ENCODE measurements around the gene RPA1. TPM values are rescaled to one million over a fixed set of nuclear protein-coding genes. Genes with fewer than 3 reads are reported as not detected.
"Not testable (repeated sequence)": the region's sequence is repeated elsewhere in the genome, so short reads cannot be mapped to it uniquely, and the experiment has no call there.

Gene RPA1
- total and polyA plus RNA-seq, 7 donors, result 22.1 to 82.1 (median 52.6) TPM

- WGBS, 3 donors, result 80 to 88% (median 87%) methylated on average over 7 of the region's 7 CpGs
- intact Hi-C loops (cut with DNase I), result no loop called here
- no peaks in the 10 kb centered on the region for H3K9me3 ChIP-seq
Measured at GRCh38 chr17:1894753-1895339, 65.0 kb downstream of the RPA1 start.

GRCh38 chr17:1895479-1895878 is 65.7 kb downstream of the RPA1 start:
- 92 to 94% (median 93%) methylated on average over 11 of the region's 11 CpGs for WGBS, 3 donors
- H3K4me1 ChIP-seq; intact Hi-C loops (cut with DNase I); H3K27me3 ChIP-seq (ENCODE audit: insufficient read depth in 3 of 3, low read length in 2 of 3); H3K27ac ChIP-seq; ATAC-seq; DNase-seq; H3K4me3 ChIP-seq; H3K9me3 ChIP-seq: not testable (repeated sequence)
- peaks cover 11 to 86% of the 10 kb centered on the region in 2 donors for H3K36me3 ChIP-seq (ENCODE audit: insufficient read depth in 1 of 2, low read depth in 1 of 2)

More at GRCh38 chr17:1894753-1895339, 65.0 kb downstream of the RPA1 start:
- Histone ChIP-seq H3K36me3 (ENCODE audit: insufficient read depth in 1 of 2, low read depth in 1 of 2) (peaks cover 11 to 93% of the 10 kb centered on the region in 2 donors), H3K4me3 (no peak overlapping the region), H3K27me3 (ENCODE audit: insufficient read depth in 3 of 3, low read length in 2 of 3) (no peaks in the 10 kb centered on the region), H3K27ac (no peak overlapping the region), H3K4me1 (no peaks in the 10 kb centered on the region)
- TF ChIP-seq, protein P1, sequence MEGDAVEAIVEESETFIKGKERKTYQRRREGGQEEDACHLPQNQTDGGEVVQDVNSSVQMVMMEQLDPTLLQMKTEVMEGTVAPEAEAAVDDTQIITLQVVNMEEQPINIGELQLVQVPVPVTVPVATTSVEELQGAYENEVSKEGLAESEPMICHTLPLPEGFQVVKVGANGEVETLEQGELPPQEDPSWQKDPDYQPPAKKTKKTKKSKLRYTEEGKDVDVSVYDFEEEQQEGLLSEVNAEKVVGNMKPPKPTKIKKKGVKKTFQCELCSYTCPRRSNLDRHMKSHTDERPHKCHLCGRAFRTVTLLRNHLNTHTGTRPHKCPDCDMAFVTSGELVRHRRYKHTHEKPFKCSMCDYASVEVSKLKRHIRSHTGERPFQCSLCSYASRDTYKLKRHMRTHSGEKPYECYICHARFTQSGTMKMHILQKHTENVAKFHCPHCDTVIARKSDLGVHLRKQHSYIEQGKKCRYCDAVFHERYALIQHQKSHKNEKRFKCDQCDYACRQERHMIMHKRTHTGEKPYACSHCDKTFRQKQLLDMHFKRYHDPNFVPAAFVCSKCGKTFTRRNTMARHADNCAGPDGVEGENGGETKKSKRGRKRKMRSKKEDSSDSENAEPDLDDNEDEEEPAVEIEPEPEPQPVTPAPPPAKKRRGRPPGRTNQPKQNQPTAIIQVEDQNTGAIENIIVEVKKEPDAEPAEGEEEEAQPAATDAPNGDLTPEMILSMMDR (IDR thresholded peaks at IDR 0.05), result no peak
- no peak for ATAC-seq
- DNase-seq, result no peak

DNA sequence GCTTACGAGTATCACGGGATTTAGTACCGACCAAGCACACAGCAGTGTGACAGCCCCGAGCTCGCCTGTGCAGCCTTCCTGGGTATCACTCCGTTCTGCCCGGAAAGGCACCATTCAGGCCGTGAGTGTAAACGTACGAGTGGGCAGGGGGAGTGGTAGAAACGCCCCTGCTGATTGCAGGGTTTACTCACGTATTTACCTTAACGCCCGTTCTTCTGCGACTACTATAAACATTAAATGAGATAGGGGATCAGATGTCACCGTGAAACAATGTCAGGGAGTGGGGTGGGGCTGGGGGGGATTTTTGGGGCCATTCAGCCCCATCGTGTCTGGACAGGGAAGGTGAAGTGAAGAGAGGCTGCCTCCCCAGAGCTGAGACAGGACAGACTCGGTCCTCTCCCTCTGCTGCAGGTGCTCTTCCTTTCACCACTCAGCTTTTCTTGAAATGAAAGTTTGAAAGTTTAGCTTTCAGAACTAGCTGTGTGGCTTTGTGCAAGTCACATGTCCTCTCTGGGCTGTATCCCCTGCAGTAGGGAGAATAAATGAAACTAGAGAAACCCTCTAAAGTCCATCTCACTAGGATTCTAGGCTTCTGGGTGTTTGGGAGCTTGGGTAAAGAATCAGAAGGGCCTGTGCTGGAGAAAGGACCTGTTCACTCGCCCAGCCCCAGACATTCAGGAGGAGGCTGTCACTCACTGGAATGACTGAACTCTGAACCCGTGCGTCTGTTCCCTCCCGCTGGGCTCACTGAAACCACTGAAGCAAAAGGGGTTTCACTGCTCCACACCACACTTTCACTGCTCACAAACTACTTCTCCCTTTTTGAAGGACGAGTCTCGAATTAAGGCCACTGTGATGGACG is 66.7 kb downstream of the RPA1 start:
- H3K36me3 ChIP-seq (ENCODE audit: insufficient read depth in 1 of 2, low read depth in 1 of 2), result peaks cover 11 to 76% of the 10 kb centered on the region in 2 donors
- TF ChIP-seq, protein P1 (IDR thresholded peaks at IDR 0.05), result no peak
- intact Hi-C loops (cut with DNase I), result no loop called here
- no peaks in the 10 kb centered on the region for H3K9me3 ChIP-seq
- no peak for ATAC-seq
- no peak overlapping the region for H3K27ac ChIP-seq
- no peaks in the 10 kb centered on the region for H3K4me1 ChIP-seq
- H3K27me3 ChIP-seq (ENCODE audit: insufficient read depth in 3 of 3, low read length in 2 of 3), result no peaks in the 10 kb centered on the region
- no peak overlapping the region for H3K4me3 ChIP-seq
- WGBS, 3 donors, result 83 to 88% (median 85%) methylated on average over 25 of the region's 25 CpGs
- DNase-seq, result no peak

DNA sequence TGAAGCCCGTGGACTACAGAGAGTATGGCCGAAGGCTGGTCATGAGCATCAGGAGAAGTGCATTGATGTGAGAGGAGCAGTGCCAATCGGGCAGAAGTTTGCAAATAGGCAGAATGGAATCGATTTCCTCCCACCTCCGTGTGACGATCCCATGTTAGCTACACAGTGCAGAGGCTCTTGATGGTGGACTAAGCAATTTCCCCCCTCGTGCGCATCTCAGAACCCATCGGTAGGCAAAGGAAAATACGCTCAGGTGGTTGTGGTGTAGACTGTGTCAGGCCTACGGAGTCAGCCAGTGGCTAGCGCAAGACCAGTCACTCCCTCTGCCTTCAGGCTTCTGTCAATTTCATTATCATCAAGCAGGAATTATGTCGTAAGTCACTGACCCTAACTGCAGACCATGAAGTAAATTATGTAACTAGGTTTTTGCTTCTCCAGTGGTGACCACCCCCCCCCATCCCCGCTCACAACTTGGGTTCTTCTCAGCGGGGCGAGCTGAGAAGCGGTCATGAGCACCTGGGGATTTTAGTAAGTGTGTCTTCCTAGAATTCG is 67.4 kb downstream of the RPA1 start:
- no peak for DNase-seq
- intact Hi-C loops (cut with DNase I), result no loop called here
- Histone ChIP-seq H3K9me3 (no peaks in the 10 kb centered on the region), H3K27me3 (ENCODE audit: insufficient read depth in 3 of 3, low read length in 2 of 3) (no peaks in the 10 kb centered on the region), H3K4me1 (no peaks in the 10 kb centered on the region), H3K36me3 (ENCODE audit: insufficient read depth in 1 of 2, low read depth in 1 of 2) (peaks cover 11 to 69% of the 10 kb centered on the region in 2 donors), H3K4me3 (no peak overlapping the region), H3K27ac (no peak overlapping the region)
- no peak for ATAC-seq
- TF ChIP-seq, protein P1 (IDR thresholded peaks at IDR 0.05), result no peak
- 82 to 91% (median 84%) methylated on average over 18 of the region's 18 CpGs for WGBS, 3 donors

DNA sequence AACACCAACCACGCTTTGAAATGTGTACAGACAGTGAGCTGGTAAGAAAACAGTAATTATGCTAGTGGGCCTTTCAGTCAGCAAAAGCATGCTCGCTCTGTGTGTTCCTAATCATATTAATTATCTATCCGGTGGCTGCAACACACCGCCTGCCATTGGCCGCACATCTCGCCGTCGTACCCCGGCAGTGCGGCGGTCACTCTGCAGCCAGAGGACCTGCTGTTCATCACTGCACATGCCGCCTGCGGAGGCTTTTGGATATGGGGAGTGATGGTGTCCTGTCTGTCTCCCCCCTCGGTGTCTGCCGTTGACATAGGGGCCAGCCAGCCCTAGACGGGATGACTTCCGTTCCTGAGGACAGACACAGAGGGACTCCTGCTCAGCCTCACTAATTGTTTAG is 68.5 kb downstream of the RPA1 start:
- ATAC-seq, result no peak
- Histone ChIP-seq H3K27ac (no peak overlapping the region), H3K4me3 (no peak overlapping the region), H3K27me3 (ENCODE audit: insufficient read depth in 3 of 3, low read length in 2 of 3) (no peaks in the 10 kb centered on the region), H3K9me3 (no peaks in the 10 kb centered on the region), H3K4me1 (no peaks in the 10 kb centered on the region), H3K36me3 (ENCODE audit: insufficient read depth in 1 of 2, low read depth in 1 of 2) (peaks cover 11 to 58% of the 10 kb centered on the region in 2 donors)
- intact Hi-C loops (cut with DNase I), result no loop called here
- 84 to 87% (median 86%) methylated on average over 17 of the region's 17 CpGs for WGBS, 3 donors
- no peak for DNase-seq
- TF ChIP-seq, protein P1 (IDR thresholded peaks at IDR 0.05), result no peak
